Activated effector memory CD4-positive, alpha-beta T cell treated with Interleukin-2 at 50 U/mL for 16 hours (primary cell): ENCODE results near the gene ANKRA2.

Experiments used
- DNase-seq: peaks from one replicate; pipeline ENCODE4 v3.0.0-alpha.2; 2020

Gene ANKRA2, protein sequence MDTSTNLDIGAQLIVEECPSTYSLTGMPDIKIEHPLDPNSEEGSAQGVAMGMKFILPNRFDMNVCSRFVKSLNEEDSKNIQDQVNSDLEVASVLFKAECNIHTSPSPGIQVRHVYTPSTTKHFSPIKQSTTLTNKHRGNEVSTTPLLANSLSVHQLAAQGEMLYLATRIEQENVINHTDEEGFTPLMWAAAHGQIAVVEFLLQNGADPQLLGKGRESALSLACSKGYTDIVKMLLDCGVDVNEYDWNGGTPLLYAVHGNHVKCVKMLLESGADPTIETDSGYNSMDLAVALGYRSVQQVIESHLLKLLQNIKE

DNA sequence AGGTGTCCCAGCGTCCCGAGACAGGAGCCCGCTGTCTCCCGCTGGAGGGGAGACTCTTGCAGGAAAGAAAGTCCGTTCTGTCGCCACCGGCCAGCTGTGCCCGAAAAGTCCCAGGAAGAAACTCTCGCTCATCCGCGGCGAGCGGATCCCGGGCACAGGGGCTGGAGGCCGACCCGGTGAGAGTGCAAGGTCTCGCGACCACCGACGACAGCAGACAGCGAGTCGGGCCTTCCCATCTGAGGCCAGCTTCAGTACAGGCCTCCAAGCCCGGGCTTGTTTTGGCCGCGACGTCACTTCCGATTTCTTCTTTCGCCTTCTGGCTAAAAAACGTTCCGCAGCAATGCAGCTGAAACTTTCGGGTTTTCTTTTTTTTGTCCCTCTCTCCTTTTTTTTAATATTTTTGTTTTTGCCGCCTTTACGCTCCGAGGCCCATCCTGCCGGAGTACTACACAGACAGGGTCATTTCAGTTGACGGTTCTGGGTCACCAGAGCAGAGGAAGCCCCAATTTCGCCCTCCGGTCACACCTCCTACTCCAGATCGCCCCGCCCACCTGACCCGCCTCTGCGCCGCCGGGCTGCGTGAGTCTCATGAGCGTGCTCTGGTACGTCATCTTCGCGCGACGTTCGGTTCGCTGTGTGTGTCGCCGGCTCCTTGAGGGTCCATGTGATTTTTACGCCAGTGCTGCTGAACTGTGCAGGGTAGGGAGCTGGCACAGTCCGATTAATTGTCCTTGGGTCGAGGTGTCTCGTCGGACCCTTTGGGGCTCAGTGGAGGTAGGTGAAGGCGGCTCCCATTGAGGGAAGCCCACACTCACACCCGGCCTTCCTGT is at the start of gene ANKRA2, which contains the start of gene UTP15:
Gene ANKRA2, minus strand, starts transcription at position 501 of the 830 bp plus-strand sequence. CDS start 2,758 bp downstream, outside the sequence.
Gene UTP15, plus strand, starts transcription at position 605 of the 830 bp plus-strand sequence. CDS start 1,602 bp downstream, outside the sequence.
- DNase-seq: peak; percentile 95

GRCh38 chr5:73615085-73615484 is 49.6 kb upstream of the ANKRA2 start:
- DNase-seq: no peak

DNA sequence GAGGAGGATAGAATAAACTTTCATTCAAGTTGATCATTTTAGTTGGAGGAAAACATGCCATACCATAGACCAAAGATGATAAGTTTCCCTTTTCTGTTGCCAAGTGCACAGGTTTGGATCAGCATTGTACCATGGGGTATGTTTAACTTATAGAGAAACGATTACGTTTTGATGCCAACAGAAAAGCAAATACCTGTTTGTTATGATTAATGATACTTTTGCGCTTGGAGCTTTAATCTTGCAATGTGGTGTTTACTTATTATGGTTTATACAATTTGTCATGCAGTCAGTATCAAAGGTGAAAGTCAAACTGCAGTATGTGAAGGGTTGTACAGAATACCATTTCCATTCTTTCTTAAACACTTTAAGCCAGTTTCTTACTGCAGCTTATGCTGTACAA is 47.4 kb upstream of the ANKRA2 start:
- no peak for DNase-seq

DNA sequence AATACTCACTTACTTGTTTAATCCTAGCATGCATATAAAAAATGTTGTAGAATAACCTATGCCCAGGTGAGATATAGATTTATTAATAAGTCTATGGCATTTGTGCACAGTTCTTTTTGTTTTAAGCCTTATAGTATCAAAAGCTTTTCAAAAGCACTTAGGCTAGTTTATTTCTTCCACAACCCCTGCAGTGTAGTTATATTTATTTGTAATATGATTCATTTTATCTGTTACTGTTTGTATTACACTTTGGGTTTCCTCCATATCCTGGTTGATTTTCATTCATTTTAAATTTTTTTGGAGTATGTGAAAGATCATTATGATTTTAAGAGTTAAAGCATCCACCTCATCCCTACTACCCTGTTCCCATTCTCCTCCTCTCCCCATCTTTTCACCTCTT is 41.8 kb upstream of the ANKRA2 start:
- DNase-seq: no peak

- no peak for DNase-seq
These were observed 40.8 kb upstream of the ANKRA2 start for GRCh38 chr5:73606206-73606753.

- no peak for DNase-seq
These were observed 40.0 kb upstream of the ANKRA2 start for GRCh38 chr5:73605223-73606087.

DNA sequence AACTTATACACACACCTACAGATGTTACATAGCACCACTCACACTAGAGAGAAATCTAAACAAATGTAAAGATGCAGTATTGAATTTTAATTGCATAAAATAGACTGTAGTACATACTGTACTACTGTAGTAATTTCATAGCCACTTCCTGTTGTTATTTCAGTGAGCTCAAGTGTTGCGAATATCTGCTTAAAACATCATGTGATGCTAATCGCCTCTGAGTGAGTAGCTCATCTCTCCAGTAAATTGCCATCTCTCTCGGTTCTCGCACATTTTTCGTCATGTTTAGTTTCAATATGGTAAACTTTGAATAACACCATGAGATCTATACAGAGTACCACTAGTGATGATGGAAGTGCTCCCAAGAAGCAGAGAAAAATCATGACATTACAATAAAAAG is 38.6 kb upstream of the ANKRA2 start:
- DNase-seq: no peak

DNA sequence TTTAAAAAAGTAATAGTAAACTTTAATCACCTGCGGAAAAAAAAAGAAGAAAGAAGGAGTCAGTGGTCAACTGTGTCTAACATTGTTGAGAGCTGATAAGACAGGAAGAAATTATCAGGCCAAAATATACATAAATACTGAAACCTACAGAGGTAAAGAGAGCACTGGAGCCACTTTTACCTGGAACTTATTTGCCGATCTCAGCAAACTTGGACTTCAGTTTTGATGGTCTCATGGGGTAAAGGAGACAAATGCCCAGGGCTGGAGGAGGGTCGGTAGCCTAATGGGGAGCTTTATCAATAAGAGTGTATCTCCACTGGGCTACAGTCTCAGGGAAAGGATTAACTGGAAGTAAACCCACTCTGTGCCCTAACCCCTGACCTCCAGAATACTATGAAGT is 33.9 kb upstream of the ANKRA2 start:
- no peak for DNase-seq

DNA sequence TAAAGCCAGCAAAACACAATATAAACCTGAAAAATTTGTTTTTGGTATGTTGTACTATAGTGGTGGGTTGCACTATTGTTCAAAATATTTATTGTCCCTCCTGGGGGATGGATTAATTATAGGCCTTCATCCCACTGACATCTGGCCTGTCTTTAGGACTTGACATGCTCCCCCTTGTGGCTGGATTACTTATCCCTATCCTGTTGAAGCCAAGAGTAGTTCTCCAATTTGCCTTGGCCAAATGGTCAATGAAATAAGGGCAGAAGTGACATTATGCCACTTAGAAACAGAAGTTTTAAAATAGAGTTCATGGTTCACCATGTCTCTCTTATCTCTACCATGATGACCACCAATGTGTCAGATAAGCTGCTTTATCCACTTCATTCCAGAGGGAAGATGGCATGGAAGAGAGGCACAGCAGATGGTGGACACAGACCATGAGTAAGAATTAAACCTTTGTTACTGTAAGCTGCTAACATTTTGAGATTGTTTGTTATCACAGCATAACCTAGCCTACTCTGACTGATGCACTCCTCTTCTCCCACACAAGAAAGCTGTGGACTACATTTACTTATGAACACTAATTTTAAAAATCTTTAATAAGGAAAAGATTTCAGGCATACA is 31.4 kb upstream of the ANKRA2 start:
- DNase-seq: no peak

GRCh38 chr5:73592551-73592950 is 27.1 kb upstream of the ANKRA2 start:
- no peak for DNase-seq

DNA sequence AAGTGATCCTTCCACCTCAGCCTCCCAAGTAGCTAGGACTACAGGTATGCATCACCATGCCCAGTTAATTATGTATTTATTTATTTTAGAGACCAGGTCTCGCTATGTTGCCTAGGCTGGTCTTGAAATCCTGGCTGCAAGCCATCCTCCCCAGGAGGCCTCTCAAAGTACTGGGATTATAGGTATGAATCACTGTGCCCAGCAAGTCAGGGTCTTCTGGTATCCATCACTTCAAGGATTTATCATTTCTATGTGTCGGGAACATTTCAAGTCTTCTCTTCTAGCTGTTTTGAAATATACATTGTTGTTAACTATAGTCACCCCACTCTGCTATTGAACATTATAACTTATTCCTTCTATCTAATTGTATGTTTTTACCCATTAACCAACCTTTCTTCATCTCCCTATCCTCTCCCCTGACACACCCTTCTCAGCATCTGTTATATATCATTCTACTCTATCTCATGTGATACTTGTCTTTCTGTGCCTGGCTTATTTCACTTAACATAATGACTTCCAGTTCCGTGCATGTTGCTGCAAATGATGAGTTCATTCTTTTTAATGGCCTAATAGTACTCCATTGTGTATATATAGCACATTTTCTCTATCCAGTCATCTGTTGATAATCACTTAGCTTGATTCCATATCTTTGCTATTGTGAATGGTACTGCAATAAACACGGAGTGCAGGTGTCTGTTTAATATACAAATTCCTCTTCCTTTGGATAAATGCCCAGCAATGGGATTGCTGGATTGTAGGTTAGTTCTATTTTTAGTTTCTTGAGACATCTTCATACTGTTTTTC is 26.5 kb upstream of the ANKRA2 start:
- DNase-seq: no peak

GRCh38 chr5:73591102-73591695 is 25.8 kb upstream of the ANKRA2 start:
- no peak for DNase-seq

GRCh38 chr5:73587923-73588322 is 22.5 kb upstream of the ANKRA2 start:
- no peak for DNase-seq

DNA sequence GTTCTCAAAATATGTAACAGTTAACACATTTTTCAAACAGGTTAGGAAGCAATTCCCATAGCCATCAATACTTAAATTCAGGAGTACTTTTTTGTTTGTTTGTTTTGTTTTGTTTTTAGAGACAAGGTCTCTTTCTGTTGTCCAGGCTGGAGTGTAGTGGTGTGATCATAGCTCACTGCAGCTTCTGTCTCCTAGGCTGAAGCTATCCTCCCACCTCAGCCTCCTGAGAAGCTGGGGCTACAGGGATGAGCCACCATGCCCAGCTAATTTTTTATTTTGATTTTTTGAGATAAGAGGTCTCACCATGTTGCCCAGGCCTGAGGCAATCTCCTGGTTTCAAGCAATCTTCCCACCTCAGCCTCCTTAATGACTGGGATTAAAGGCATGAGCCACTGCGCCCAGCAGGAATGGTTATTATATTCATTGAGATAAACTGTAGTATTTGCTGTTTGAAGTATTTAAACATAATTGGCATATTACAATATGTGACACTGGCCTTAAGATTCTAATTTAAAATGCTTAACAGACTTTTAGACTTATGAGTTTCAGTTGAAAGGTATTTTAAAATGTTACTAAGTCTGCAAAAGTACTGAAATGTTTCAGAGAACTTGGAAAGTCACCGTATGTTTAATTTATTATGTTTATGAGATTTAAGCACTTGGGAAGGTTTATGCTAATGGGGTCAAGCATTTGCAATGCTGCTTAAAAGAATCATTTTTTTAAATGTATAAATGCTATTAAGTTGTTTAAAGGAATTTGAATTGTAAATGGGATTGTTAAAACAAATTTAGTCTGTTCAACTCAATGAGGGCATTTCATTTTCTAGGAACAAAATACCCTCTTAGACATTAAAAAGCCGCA is 17.1 kb upstream of the ANKRA2 start:
- DNase-seq: no peak

- DNase-seq: no peak
These were observed 619 bp upstream of the ANKRA2 start for GRCh38 chr5:73565969-73566547.

DNA sequence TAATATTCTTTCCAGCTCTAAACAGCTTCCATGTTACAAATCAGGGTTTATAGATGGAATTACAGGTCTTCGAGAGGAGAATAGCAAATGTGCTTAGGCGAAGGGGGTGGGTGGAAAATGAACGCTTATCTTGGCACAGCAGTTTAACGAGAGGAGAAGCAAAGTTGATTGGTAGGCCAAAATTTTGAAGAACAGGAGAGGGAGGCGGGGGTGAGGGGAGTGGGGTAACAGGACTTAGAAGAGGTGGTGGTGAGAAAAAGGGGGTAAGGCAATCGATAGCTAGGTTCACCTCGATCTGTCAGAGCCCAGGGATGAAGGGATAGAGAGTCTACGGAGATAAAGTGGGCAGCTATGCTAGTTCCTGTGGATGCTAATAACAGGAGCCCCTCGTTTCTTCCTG is 764 bp downstream of the ANKRA2 start:
- DNase-seq: no peak

DNA sequence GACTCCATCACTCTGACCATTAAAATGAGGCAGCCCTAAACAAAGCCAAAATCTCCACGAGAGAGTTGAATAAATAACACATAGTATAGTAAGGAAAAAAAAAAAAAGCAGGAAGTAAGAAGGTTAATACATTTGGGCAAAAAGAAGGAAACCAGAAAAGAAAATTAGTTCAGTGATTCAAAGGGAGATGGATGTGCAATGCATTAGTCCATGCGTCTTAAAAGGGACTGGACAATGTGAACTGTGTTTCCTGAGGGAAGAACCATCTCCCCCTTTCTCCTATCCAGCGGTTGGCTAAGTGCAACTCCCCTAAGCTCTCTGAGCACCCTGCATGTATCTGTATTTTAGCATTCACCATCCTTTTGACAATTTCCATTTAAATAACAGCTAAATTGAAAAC is 1.4 kb downstream of the ANKRA2 start:
- DNase-seq: no peak

DNA sequence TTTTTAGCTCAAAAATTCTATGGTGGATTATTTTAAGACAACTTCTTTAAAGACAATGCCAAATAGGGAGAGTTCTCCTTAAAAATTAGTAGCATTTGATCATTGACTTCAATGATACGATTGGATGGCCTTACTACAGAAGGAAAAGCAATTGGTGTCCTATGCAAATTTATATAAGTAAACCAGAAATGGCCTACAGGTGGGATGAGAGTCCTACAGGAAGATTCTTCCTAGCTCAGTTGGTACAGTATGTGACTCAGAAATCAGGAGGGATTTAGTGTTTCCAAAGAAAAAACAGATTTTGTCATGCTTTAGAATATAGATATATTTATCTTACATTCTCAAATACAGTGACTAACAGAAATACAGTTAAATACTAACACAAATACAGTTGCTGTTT is 6.5 kb downstream of the ANKRA2 start:
- DNase-seq: no peak

GRCh38 chr5:73552642-73553041 is 12.8 kb downstream of the ANKRA2 start:
- no peak for DNase-seq

DNA sequence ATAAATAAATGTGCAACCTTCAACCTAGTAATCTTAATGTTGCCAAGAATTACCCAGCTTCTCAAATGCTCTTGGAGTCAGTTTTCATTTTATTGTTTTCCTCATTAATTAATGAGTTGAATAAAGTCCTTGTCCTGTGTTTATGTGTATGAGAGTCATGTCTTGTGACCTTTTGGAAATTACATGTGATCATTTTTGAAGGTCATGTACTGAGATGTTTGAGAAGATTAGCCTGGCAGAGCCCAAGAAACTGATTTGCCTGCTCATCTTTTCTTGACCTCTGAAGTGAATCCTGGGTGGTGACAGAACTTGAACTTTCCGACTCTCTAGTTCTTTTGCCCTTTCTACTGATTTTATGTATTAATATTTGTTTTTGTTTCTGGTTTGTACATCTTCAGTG is 15.4 kb downstream of the ANKRA2 start:
- no peak for DNase-seq
